ENCODE measurements around the gene CELF2. TPM values are rescaled to one million over a fixed set of nuclear protein-coding genes. Genes with fewer than 3 reads are reported as not detected.
A peak's percentile ranks its signal among the peaks of the same experiment; 100 is the strongest.

Gene CELF2
- total RNA-seq, 1 donor from 2014 or later: 110 TPM

GRCh38 chr10:11194859-11195586, 177.4 kb downstream of the CELF2 start:
- H3K27ac ChIP-seq: no peak overlapping the region
- no peak for TF ChIP-seq CTCF (IDR thresholded peaks at IDR 0.05)
- ATAC-seq (no peak), DNase-seq (no peak)
- intact Hi-C loops (cut with DNase I): no loop called here
- H3K4me3 ChIP-seq: no peak overlapping the region
- H3K27me3 ChIP-seq: no peaks in the 10 kb centered on the region
- peaks cover 51% of the 10 kb centered on the region for H3K4me1 ChIP-seq
- H3K9me3 ChIP-seq: no peaks in the 10 kb centered on the region
- peaks cover 32% of the 10 kb centered on the region for H3K36me3 ChIP-seq

- Histone ChIP-seq H3K27me3 (no peaks in the 10 kb centered on the region), H3K36me3 (peaks cover 32% of the 10 kb centered on the region), H3K9me3 (no peaks in the 10 kb centered on the region), H3K27ac (no peak overlapping the region), H3K4me1 (peaks cover 51% of the 10 kb centered on the region), H3K4me3 (no peak overlapping the region)
- TF ChIP-seq CTCF (IDR thresholded peaks at IDR 0.05): no peak
- DNase-seq: no peak
- no peak for ATAC-seq
- intact Hi-C loops (cut with DNase I): no loop called here
Measured at GRCh38 chr10:11195623-11196022, 178.0 kb downstream of the CELF2 start.

- H3K4me3 ChIP-seq: no peak overlapping the region
- H3K9me3 ChIP-seq: no peaks in the 10 kb centered on the region
- peaks cover 40% of the 10 kb centered on the region for H3K4me1 ChIP-seq
- intact Hi-C loops (cut with DNase I): no loop called here
- H3K27me3 ChIP-seq: no peaks in the 10 kb centered on the region
- H3K36me3 ChIP-seq: peaks cover 38% of the 10 kb centered on the region
- H3K27ac ChIP-seq: no peak overlapping the region
- no peak for TF ChIP-seq CTCF (IDR thresholded peaks at IDR 0.05)
- peak; percentile 67 for DNase-seq
- peak; percentile 91 for ATAC-seq
Measured at GRCh38 chr10:11197266-11197712, 179.6 kb downstream of the CELF2 start.

- intact Hi-C loops (cut with DNase I): no loop called here
- no peak overlapping the region for H3K4me3 ChIP-seq
- peaks cover 35% of the 10 kb centered on the region for H3K4me1 ChIP-seq
- peaks cover 37% of the 10 kb centered on the region for H3K36me3 ChIP-seq
- DNase-seq: no peak
- H3K9me3 ChIP-seq: no peaks in the 10 kb centered on the region
- no peak for TF ChIP-seq CTCF (IDR thresholded peaks at IDR 0.05)
- no peaks in the 10 kb centered on the region for H3K27me3 ChIP-seq
- no peak for ATAC-seq
- no peak overlapping the region for H3K27ac ChIP-seq
Measured at GRCh38 chr10:11197878-11198277, 180.2 kb downstream of the CELF2 start.

GRCh38 chr10:11201911-11202310, 184.2 kb downstream of the CELF2 start:
- ATAC-seq: no peak
- Histone ChIP-seq H3K36me3 (peaks cover 31% of the 10 kb centered on the region), H3K4me3 (no peak overlapping the region), H3K27ac (no peak overlapping the region), H3K27me3 (no peaks in the 10 kb centered on the region), H3K9me3 (no peaks in the 10 kb centered on the region), H3K4me1 (peaks cover 18% of the 10 kb centered on the region)
- TF ChIP-seq CTCF (IDR thresholded peaks at IDR 0.05): no peak
- no peak for DNase-seq
- intact Hi-C loops (cut with DNase I): no loop called here
